GM13977 (cell line): ENCODE measurements around the gene WASF3.
"Not testable (repeated sequence)": the region's sequence is repeated elsewhere in the genome, so short reads cannot be mapped to it uniquely, and the experiment has no call there.

Experiments used
- DNase-seq: peaks from one replicate; pipeline ENCODE4 v3.0.0; 2012; ENCODE audit warnings: low spot score
- in situ Hi-C: fragments of 300-500 bp; cut with MboI; formaldehyde crosslinking; loops from one replicate; pipeline ENCODE4 v1.12.0; 2022; ENCODE audit warnings: low sequenced_read_pairs, low pct_unique_long_range_greater_than_20kb, mixed read lengths, inconsistent platforms; ENCODE audit not compliant: unreplicated experiment
- TF ChIP-seq, protein P1 (sequence below): IDR thresholded peaks from 2 replicates; pipeline ENCODE4 v1.5.1; 2012; ENCODE audit warnings: mild to moderate bottlenecking, control low read depth; ENCODE audit not compliant: insufficient read depth; ENCODE audit errors: extremely low read depth, missing control alignments

The WASF3 gene

DNA sequence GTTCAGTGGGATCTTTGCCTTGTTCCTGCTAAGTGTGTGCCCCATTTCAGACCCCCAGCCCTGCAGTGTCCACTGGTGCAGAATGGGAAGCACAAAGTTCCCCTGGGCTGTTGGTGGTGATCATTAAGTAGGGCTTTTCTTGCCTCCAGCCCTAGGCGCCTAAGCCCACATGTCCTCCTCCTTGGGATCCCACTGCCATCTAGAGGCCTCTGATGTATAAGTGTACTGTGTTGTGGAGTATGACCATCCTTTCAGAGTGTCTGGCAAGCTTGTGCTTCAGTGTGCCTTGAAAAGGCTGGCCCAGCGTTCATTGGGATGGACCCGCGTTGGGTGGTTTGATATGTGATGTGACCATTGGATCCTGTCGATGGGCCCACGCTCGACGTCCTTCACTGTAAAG lies 71.2 kb downstream of the WASF3 start:
- in situ Hi-C loops = no loop called here
- DNase-seq = no peak
- TF ChIP-seq, protein P1, sequence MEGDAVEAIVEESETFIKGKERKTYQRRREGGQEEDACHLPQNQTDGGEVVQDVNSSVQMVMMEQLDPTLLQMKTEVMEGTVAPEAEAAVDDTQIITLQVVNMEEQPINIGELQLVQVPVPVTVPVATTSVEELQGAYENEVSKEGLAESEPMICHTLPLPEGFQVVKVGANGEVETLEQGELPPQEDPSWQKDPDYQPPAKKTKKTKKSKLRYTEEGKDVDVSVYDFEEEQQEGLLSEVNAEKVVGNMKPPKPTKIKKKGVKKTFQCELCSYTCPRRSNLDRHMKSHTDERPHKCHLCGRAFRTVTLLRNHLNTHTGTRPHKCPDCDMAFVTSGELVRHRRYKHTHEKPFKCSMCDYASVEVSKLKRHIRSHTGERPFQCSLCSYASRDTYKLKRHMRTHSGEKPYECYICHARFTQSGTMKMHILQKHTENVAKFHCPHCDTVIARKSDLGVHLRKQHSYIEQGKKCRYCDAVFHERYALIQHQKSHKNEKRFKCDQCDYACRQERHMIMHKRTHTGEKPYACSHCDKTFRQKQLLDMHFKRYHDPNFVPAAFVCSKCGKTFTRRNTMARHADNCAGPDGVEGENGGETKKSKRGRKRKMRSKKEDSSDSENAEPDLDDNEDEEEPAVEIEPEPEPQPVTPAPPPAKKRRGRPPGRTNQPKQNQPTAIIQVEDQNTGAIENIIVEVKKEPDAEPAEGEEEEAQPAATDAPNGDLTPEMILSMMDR = peak; percentile 14

DNA sequence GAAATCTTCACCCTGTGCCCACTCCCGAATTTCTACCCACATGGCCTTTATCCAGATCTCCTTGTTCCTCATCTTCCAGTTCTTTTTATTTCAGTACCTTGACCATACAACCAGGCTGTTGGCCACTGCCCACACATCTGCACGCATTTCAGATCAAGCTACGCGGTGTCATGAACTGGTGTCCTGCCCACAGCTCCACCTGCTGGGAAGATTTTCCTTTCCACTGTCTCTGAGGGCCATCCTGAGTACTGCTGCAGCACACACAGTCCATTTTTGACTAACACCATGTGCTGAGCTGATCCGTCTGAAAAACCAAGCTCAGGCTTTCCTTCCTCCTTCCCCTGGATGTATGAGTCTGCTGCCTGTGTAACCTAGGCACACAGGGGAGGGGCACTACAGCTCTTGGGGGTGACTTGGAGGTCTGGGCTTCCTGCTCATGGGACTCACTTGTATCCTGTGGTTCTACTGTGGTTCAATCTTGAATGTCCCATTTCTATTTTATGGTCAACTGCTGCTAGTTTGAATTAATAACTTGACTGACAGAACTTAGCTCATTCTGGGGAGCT lies 71.9 kb downstream of the WASF3 start:
- TF ChIP-seq, protein P1 = peak; percentile 3
- in situ Hi-C loops = no loop called here
- DNase-seq = no peak

DNA sequence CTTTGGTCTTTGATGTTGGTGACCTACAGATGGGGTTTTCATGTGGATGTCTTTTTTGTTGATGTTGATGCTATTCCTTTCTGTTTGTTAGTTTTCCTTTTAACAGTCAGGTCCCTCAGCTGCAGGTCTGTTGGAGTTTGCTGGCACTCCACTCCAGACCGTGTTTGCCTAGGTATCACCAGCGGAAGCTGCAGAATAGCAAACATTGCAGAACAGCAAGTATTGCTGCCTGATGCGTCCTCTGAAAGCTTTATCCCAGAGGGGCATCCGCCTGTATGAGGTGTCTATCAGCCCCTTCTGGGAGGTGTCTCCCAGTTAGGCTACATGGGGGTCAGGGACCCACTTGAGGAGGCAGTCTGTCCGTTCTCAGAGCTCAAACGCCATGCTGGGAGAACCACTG lies 78.2 kb downstream of the WASF3 start:
- DNase-seq, in situ Hi-C loops: not testable (repeated sequence)

DNA sequence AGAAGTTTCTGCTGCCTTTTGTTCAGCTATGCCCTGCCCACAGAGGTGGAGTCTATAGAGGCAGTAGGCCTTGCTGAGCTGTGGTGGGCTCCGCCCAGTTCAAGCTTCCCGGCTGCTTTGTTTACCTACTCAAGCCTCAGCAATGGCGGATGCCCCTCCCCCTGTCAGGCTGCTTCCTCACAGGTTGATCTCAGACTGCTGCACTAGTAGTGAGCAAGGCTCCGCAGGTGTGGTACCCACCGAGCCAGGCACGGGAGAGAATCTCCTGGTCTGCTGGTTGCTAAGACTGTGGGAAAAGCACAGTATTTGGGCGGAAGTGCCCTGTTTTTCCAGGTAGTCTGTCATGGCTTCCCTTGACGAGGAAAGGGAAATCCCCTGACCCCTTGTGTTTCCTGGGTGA lies 78.6 kb downstream of the WASF3 start:
- in situ Hi-C loops, DNase-seq: not testable (repeated sequence)

DNA sequence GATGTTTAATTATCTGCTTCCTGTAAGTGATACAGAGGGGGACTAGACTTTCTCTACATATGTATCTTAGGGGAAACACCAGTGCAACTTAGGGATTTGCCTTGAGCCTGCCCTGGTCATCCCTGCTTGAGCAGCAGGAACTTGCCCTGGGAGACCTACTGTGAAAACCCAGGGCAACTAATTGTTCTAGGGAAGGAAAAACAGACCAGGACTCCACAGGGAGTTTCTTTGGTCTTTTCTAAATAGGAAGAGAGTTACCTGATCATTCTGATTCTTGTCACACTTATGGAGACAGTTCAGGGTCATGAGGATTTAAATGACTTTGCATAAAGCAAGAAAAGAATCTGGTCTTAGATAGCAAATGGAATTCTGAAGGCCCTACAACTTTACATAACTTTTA lies 89.1 kb downstream of the WASF3 start:
- in situ Hi-C loops = no loop called here
- TF ChIP-seq, protein P1 = no peak
- no peak for DNase-seq

DNA sequence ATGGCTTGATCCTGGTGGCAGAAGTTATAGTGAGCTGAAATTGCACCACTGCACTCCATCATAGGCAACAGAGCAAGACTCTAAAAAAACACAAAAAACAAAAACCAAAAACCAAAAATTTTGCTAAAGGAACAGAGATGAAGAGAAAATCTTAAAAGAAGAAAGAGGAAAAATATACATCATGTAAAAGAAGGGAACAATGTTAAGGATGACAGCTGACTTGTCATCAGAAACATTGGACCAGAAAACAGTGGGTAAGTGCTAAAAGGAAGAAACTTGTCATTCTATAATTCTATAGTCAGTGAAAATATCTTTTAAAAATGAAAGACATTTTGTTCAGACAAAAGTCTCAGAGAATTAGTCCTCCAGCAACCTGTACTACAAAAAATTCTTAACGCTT lies 93.8 kb downstream of the WASF3 start:
- in situ Hi-C loops = no loop called here
- TF ChIP-seq, protein P1 = no peak
- no peak for DNase-seq

DNA sequence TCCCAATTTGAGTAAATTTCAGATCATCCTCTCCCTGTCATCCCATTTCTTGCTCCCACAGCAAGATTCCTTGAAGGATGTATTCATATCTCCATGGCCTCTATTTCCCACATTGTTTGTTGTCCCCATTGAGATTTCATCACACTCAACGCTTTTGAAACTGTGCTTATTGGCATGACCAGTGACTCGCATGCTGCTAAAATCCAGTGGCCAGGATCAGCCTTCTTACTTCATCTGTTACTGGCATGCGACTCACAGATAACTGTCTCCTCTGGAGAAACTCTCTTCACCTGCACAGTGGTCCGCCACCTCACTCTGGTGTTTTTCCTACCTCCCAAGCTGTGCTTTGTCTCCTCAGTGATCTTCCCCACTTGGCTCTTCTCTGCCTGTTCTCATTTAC lies 95.8 kb downstream of the WASF3 start:
- in situ Hi-C loops = no loop called here
- DNase-seq = no peak
- TF ChIP-seq, protein P1 = no peak

DNA sequence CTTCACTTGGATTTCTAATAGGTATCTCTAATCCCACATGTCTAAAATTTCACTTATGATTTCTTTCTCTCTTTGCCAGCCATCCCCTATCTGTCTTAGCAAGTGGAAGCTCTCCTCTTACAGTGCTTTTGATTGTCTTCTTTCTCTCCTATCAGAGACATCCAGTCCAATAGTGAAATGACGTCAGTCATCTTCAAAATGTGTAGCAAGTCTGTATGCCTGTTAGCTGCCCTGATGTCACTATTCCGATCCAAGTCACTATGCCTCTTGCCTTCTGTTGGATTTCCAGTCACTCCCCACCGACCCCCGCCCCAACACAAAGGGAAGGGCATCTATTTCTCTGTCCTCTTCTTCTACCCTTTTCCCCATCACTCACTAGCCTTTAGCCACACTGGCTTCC lies 96.4 kb downstream of the WASF3 start:
- in situ Hi-C loops = no loop called here
- TF ChIP-seq, protein P1 = no peak

More for the DNA sequence above, 96.4 kb downstream of the WASF3 start:
- no peak for DNase-seq
